Ascending aorta (tissue), 2 donors: ENCODE measurements around the gene FKBP11. TPM values are rescaled to one million over a fixed set of nuclear protein-coding genes. Genes with fewer than 3 reads are reported as not detected.
A peak's percentile ranks its signal among the peaks of the same experiment; 100 is the strongest.

ENCODE experiments used
- DNase-seq, 2 donors: peaks; one replicate each; pipeline ENCODE4 v3.0.0-alpha.2; 2019; ENCODE audit warnings: low spot score in 2 of 2
- H3K27ac ChIP-seq, 2 donors: fragments of 200-600 bp; sonication (generic); one replicate each; pipeline ENCODE4 v1.5.1; 2016 to 2017; ENCODE audit warnings: mild to moderate bottlenecking in 1 of 2
- H3K27me3 ChIP-seq: fragments of 200-600 bp; sonication (generic); one replicate; pipeline ENCODE4 v1.5.1; 2017
- H3K36me3 ChIP-seq, 2 donors: fragments of 200-600 bp; sonication (generic); one replicate each; pipeline ENCODE4 v1.5.1; 2016
- H3K4me1 ChIP-seq, 2 donors: fragments of 200-600 bp; sonication (generic); one replicate each; pipeline ENCODE4 v1.5.1; 2016 to 2017; ENCODE audit warnings: mild to moderate bottlenecking in 1 of 2
- H3K4me3 ChIP-seq, 2 donors: fragments of 200-600 bp; sonication (generic); one replicate each; pipeline ENCODE4 v1.5.1; 2016 to 2017; ENCODE audit warnings: mild to moderate bottlenecking in 1 of 2
- H3K9me3 ChIP-seq, 2 donors: fragments of 200-600 bp; sonication (generic); one replicate each; pipeline ENCODE4 v1.5.1; 2016
- intact Hi-C: fragments of 100-400 bp; cut with DNase I; formaldehyde crosslinking; loops from one replicate; pipeline ENCODE4 v1.15.1; 2023
- total RNA-seq: library from RNA; depleted of rRNA; stranded (reverse); fragments of >200 nt; gene quantifications from one replicate; pipeline ENCODE4 v1.1.0, GENCODE V29; 2016
- TF ChIP-seq, protein P1 (sequence below), 3 experiments: fragments of 200-600 bp in 2 of 3; fragments of 450-650 bp in 1 of 3; sonication (generic) in 2 of 3; IDR thresholded peaks; one replicate each; pipeline ENCODE4 v1.5.1; 2016 to 2019; ENCODE audit warnings: antibody characterized with exemption in 3 of 3, mild to moderate bottlenecking in 1 of 3, moderate library complexity in 1 of 3

The FKBP11 gene
- total RNA-seq, 1 donor from 2014 or later = 38.8 TPM

- no peak for DNase-seq
- no peaks in the 10 kb centered on the region for H3K9me3 ChIP-seq
- no peak overlapping the region for H3K27ac ChIP-seq
- H3K36me3 ChIP-seq = peaks cover 34 to 64% of the 10 kb centered on the region in 2 donors
- H3K27me3 ChIP-seq = no peaks in the 10 kb centered on the region
- H3K4me1 ChIP-seq = no peaks in the 10 kb centered on the region
- TF ChIP-seq, protein P1, sequence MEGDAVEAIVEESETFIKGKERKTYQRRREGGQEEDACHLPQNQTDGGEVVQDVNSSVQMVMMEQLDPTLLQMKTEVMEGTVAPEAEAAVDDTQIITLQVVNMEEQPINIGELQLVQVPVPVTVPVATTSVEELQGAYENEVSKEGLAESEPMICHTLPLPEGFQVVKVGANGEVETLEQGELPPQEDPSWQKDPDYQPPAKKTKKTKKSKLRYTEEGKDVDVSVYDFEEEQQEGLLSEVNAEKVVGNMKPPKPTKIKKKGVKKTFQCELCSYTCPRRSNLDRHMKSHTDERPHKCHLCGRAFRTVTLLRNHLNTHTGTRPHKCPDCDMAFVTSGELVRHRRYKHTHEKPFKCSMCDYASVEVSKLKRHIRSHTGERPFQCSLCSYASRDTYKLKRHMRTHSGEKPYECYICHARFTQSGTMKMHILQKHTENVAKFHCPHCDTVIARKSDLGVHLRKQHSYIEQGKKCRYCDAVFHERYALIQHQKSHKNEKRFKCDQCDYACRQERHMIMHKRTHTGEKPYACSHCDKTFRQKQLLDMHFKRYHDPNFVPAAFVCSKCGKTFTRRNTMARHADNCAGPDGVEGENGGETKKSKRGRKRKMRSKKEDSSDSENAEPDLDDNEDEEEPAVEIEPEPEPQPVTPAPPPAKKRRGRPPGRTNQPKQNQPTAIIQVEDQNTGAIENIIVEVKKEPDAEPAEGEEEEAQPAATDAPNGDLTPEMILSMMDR (IDR thresholded peaks at IDR 0.05) = no peak
- no peak overlapping the region for H3K4me3 ChIP-seq
- intact Hi-C loops = no loop called here
Observed at GRCh38 chr12:48938805-48939204, 13.5 kb upstream of the FKBP11 start.

DNA sequence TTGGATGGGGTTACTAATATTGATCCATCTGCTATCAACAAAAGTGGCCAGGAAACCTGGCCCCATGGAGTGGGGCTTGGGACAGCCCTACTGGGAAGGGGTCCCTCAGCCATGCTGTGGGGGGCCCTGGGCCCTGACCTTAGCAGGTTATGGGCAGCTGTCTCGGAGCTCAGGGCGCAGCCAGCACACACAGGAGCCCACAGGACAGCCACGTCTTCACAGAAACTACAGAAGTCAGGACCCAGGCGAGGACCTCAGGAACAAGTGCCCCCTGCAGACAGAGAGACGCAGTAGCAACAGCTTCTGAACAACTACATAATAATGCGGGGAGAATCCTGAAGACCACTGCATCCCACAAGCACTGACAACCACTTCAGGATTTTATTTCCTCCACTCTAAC lies 11.9 kb upstream of the FKBP11 start:
- H3K4me1 ChIP-seq = no peaks in the 10 kb centered on the region
- no peak for DNase-seq
- H3K27ac ChIP-seq = no peak overlapping the region
- no peaks in the 10 kb centered on the region for H3K9me3 ChIP-seq
- TF ChIP-seq, protein P1 (IDR thresholded peaks at IDR 0.05) = no peak
- no peaks in the 10 kb centered on the region for H3K27me3 ChIP-seq
- peaks cover 39 to 80% of the 10 kb centered on the region in 2 donors for H3K36me3 ChIP-seq
- intact Hi-C loops = loop anchor here (2.0 kb wide), 1 partner anchor 84 kb away; the partner anchor contains the start of gene DDX23
- no peak overlapping the region for H3K4me3 ChIP-seq

DNA sequence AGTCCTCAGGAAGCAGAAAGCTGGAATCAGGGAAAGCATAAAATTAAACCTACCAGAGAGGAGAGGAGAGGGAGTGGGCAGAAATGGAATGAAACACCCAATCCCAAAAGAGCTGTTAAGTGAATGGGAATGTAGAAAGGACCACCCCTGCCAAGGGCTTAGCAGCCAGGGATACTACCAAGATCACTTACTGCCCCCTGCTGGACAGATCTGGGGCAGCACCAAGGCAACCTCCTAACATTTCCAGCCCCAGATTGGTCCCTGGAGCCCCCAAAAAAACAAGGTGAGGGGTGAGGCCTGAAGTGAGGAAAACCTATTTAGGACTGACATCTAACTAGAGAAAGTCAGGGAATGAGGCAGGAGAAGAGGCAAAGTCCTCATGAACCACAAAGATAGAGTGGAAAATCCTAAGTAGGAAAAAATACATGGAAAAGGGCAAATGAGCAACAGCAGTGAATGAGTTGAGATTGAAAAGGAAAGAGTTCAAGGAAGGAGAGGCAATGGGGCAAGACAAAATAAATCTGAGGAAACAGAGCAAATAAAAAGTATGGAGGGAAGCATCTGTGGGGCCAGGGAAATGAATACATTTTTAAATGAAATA lies 11.2 kb upstream of the FKBP11 start:
- Histone ChIP-seq H3K36me3 (peaks cover 42 to 80% of the 10 kb centered on the region in 2 donors), H3K4me3 (no peak overlapping the region), H3K27me3 (no peaks in the 10 kb centered on the region), H3K27ac (no peak overlapping the region), H3K4me1 (no peaks in the 10 kb centered on the region), H3K9me3 (no peaks in the 10 kb centered on the region)
- peak in 1 of 2 donors; percentile 87 for DNase-seq
- TF ChIP-seq, protein P1 (IDR thresholded peaks at IDR 0.05) = peak; percentile 65 to 89 (median 83)
- intact Hi-C loops = loop anchor here (2.0 kb wide), 1 partner anchor 84 kb away; the partner anchor contains the start of gene DDX23

- intact Hi-C loops = no loop called here
- Histone ChIP-seq H3K9me3 (no peaks in the 10 kb centered on the region), H3K4me3 (no peak overlapping the region), H3K27me3 (no peaks in the 10 kb centered on the region), H3K4me1 (no peaks in the 10 kb centered on the region), H3K27ac (no peak overlapping the region), H3K36me3 (peaks cover 28 to 73% of the 10 kb centered on the region in 2 donors)
- DNase-seq = no peak
- TF ChIP-seq, protein P1 (IDR thresholded peaks at IDR 0.05) = peak in 1 of 3 experiments; percentile 7
Observed at GRCh38 chr12:48934312-48934706, 9.0 kb upstream of the FKBP11 start.

- intact Hi-C loops = no loop called here
- no peaks in the 10 kb centered on the region for H3K9me3 ChIP-seq
- no peak overlapping the region for H3K27ac ChIP-seq
- TF ChIP-seq, protein P1 (IDR thresholded peaks at IDR 0.05) = no peak
- H3K4me3 ChIP-seq = no peak overlapping the region
- no peaks in the 10 kb centered on the region for H3K4me1 ChIP-seq
- no peak for DNase-seq
- H3K27me3 ChIP-seq = no peaks in the 10 kb centered on the region
- H3K36me3 ChIP-seq = peaks cover 23 to 68% of the 10 kb centered on the region in 2 donors
Observed at GRCh38 chr12:48933664-48934311, 8.5 kb upstream of the FKBP11 start.
